HAP-1 (cell line): ENCODE data around the gene NIT2.
"Not testable (repeated sequence)": the region's sequence is repeated elsewhere in the genome, so short reads cannot be mapped to it uniquely, and the experiment has no call there.

Source experiments
- DNase-seq, 2 experiments: peaks; one replicate each; pipeline ENCODE4 v3.0.0-alpha.2; 2016 to 2020; ENCODE audit warnings: low spot score in 2 of 2
- H3K27me3 ChIP-seq: fragments of 250-450 bp; sonication (Bioruptor Pico); 2 replicates; pipeline ENCODE4 v1.5.1; 2020; ENCODE audit warnings: low read depth, mild to moderate bottlenecking, moderate library complexity
- H3K36me3 ChIP-seq: fragments of 250-450 bp; sonication (Bioruptor Pico); replicated peaks from 2 replicates; pipeline ENCODE4 v1.5.1; 2020; ENCODE audit warnings: mild to moderate bottlenecking
- H3K4me1 ChIP-seq: fragments of 250-450 bp; sonication (Bioruptor Pico); 2 replicates; pipeline ENCODE4 v1.5.1; 2020; ENCODE audit warnings: mild to moderate bottlenecking
- H3K4me3 ChIP-seq: fragments of 250-450 bp; sonication (Bioruptor Pico); 2 replicates; pipeline ENCODE4 v1.5.1; 2020; ENCODE audit warnings: mild to moderate bottlenecking, moderate library complexity
- H3K9me3 ChIP-seq: fragments of 250-450 bp; sonication (Bioruptor Pico); 2 replicates; pipeline ENCODE4 v1.5.1; 2020; ENCODE audit warnings: mild to moderate bottlenecking, moderate library complexity
- in situ Hi-C: fragments of 300-500 bp; cut with MboI; formaldehyde crosslinking; loops from 3 replicates; pipeline ENCODE4 v1.14.3; 2020; ENCODE audit warnings: low sequenced_read_pairs, inconsistent platforms, mixed read lengths

The NIT2 gene

DNA sequence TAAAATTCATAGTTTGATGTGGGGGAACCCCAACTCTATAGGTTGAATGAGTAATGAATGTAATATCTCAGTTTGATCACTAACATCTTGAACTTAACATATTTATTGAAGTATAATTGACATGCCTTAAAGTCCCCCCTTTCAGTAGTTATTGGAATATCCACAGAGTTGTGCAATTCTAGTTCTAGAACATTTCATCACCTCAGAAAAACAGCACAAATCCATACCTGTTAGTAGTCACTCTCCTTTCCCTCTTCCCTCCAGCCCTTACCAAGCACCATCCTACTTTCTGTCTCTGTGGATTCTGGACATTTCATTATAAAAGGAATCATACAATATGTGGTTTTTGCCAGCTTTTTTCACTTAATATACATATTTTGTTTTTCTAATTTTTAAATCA lies 8.7 kb upstream of the NIT2 start:
- no peak overlapping the region for H3K4me3 ChIP-seq
- peaks cover 12% of the 10 kb centered on the region for H3K36me3 ChIP-seq
- H3K4me1 ChIP-seq: no peaks in the 10 kb centered on the region
- H3K27me3 ChIP-seq: no peaks in the 10 kb centered on the region
- in situ Hi-C loops: no loop called here
- DNase-seq: no peak
- H3K9me3 ChIP-seq: no peaks in the 10 kb centered on the region

DNA sequence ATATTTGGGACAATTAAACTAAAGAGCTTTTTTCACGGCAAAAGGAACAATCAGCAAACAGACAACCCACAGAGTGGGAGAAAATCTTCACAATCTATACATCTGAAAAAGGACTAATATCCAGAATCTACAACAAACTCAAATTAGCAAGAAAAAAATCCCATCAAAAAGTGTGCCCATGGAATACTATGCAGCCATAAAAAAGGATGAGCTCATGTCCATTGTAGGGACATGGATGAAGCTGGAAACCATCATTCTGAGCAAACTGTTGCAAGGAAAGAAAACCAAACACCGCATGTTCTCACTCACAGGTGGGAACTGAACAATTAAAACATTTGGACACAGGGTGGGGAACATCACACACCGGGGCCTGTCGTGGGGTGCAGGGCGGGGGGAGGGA lies 7.2 kb upstream of the NIT2 start:
- not testable (repeated sequence) for H3K4me3 ChIP-seq, H3K27me3 ChIP-seq

DNA sequence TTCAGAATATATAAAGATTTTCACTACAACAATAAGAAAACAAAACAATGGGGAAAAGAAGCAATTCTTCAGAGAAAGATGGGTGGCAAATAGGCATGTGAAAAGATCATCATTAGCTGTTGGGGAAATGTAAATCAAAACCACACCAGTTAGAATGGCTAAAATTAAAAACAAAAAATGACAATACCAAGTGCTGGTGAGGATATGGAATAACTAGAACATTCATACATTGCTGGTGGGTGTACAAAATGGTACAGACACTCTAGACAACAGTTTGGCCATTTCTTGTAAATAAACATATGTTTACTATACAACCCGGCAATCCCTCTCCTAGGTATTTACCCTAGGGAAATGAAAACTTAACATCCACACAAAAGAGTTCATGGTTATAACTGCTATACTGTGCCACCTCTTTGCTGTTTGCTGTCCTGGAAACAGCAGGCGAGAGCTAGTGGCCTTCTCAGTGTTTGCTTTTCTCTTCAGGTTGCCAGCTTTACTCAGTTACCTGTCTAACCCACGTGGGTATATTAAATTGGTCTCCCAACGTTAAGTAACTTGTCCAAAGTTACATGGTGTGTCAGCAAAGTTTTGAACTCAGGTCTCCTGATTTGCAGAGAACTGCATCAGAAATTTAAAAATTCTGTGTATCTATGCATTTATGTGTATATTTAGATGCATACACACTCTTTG lies 4.6 kb upstream of the NIT2 start:
- H3K27me3 ChIP-seq: no peaks in the 10 kb centered on the region
- H3K36me3 ChIP-seq: no peaks in the 10 kb centered on the region; the same call in 1 of the 2 replicates
- DNase-seq: no peak
- H3K4me1 ChIP-seq: no peaks in the 10 kb centered on the region
- in situ Hi-C loops: no loop called here
- H3K9me3 ChIP-seq: no peaks in the 10 kb centered on the region
- H3K4me3 ChIP-seq: no peak overlapping the region

More for the DNA sequence above, 7.2 kb upstream of the NIT2 start:
- H3K4me1 ChIP-seq, H3K36me3 ChIP-seq, H3K9me3 ChIP-seq, in situ Hi-C loops, DNase-seq: not testable (repeated sequence)

DNA sequence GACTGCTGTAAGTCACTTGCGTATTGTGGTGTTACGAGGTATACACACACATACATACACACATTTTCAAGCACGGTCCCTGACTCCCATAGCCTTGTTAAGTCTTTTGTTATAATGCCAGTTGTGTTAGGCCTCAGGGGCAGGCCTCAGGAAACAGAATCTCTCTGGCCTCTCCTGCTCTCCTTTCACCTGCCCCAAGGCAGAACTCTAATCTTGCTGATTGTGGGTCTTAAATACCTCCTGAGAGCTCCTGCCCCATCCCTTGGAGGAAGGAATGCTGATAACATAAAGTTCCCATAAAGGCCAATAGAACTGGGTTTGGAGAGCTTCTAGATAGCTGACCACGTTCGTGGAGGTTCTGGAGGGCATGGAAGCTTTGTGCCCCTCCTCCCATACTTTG lies 3.9 kb upstream of the NIT2 start:
- H3K4me1 ChIP-seq: peaks cover 5% of the 10 kb centered on the region
- H3K36me3 ChIP-seq: no peaks in the 10 kb centered on the region; the same call in 1 of the 2 replicates
- in situ Hi-C loops: no loop called here
- H3K27me3 ChIP-seq: no peaks in the 10 kb centered on the region
- no peak for DNase-seq
- no peak overlapping the region for H3K4me3 ChIP-seq
- no peaks in the 10 kb centered on the region for H3K9me3 ChIP-seq

DNA sequence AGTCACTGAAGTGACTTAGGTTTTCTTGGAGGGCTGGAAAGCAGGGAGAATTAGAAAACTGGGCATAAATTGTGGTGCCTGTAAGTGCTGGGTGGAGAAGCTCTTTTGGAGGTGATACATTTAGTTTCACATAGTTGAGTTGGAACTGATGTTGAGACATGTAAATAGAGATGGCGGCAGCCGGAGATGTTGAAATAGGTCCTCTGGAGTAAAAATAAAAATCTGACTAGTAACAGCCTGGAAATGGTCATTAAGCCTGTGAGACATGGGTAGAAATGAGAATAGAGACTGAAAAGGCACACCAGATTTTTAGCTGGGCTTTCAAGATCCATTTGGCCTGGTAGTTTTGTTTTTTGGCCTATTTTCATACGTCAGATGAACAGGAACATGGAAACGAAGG lies 2.9 kb upstream of the NIT2 start:
- no peaks in the 10 kb centered on the region; the same call in 1 of the 2 replicates for H3K36me3 ChIP-seq
- H3K27me3 ChIP-seq: no peaks in the 10 kb centered on the region
- no peak overlapping the region for H3K4me3 ChIP-seq
- no peak for DNase-seq
- H3K9me3 ChIP-seq: no peaks in the 10 kb centered on the region
- H3K4me1 ChIP-seq: peaks cover 10% of the 10 kb centered on the region
- in situ Hi-C loops: no loop called here

DNA sequence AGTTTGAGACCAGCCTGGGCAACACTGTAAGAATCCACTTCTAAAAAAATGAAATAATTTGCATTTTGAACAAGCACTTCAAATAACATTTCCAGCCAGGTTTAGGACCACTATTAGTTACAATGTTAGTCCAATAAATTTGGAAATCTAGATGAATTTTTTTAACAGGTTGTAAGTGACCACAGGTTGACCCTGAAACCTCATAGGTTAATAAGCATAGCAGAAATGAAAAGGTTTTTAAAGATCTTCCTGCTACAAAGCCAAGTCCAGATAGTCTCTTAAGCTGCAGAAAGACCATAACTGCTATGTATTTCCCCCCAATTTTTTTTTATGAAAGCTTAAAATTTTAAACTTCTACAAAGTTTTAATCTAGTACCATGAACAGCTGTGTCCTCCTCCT lies 1.5 kb upstream of the NIT2 start:
- no peaks in the 10 kb centered on the region for H3K9me3 ChIP-seq
- H3K27me3 ChIP-seq: no peaks in the 10 kb centered on the region
- H3K36me3 ChIP-seq: no peaks in the 10 kb centered on the region
- peaks cover 10% of the 10 kb centered on the region for H3K4me1 ChIP-seq
- in situ Hi-C loops: no loop called here
- no peak for DNase-seq
- no peak overlapping the region for H3K4me3 ChIP-seq

DNA sequence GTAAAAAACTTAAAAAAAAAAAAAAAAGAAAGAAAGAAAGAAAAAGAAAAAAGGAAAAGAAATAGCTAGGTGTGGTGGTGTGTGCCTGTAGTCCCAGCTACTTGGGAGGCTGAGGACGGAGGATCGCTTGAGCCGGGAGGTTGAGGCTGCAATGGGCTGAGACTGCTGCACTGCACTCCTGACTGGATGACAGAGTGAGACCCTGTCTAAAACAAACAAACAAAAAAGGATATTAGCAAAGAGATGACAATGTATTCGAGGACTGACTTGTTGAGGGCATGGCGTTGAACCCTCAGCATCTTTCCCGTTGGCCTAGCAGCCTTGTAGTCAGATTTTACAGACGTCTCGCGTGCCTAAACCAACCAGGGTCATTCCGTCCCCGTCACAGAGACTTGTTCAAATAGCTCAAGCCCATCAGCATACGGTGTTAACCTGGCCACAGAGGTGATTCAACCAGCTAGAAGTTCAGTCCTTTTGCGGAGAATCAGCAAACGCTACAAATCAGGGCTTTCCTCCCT lies 528 bp upstream of the NIT2 start:
- in situ Hi-C loops: no loop called here
- Histone ChIP-seq H3K4me1 (peaks cover 10% of the 10 kb centered on the region), H3K4me3 (peak overlapping the region; percentile 49), H3K27me3 (no peaks in the 10 kb centered on the region), H3K9me3 (no peaks in the 10 kb centered on the region), H3K36me3 (no peaks in the 10 kb centered on the region)
- DNase-seq: no peak

DNA sequence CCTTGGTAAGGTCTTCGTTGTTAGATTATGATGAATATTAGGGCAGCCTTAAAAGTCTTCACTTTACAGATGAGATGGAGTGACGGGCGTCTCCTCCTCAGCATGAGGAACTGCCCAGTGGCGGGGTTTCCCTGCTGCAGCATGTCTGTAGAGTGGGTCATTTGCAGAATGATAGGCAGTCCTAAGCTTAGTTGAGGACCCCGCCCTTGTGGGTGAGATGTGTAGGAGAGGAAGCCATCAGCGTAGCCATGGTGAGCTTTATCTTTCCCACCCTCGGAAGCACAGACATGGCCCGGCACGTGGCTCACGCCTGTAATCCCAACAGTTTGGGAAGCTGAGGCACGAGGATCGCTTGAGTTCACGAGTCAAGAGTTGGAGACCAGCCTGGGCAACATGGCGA lies 877 bp downstream of the NIT2 start:
- Histone ChIP-seq H3K4me1 (peaks cover 10% of the 10 kb centered on the region), H3K9me3 (no peaks in the 10 kb centered on the region), H3K27me3 (no peaks in the 10 kb centered on the region), H3K36me3 (peaks cover 13% of the 10 kb centered on the region), H3K4me3 (peak overlapping the region; percentile 49)
- in situ Hi-C loops: no loop called here
- peak; percentile 20 to 63 for DNase-seq

DNA sequence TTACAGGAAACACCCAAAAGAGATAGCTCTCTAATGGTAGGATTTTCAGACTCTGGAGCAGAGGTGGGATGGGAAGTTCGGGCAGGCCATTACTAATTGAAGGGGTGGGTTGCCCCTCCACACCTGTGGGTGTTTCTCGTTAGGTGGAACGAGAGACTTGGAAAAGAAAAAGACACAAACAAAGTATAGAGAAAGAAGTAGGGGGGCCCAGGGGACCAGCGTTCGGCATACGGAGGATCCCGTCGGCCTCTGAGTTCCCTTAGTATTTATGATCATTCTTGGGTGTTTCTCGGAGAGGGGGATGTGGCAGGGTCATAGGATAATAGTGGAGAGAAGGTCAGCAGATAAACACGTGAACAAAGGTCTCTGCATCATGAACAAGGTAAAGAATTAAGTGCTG lies 1.7 kb downstream of the NIT2 start:
- DNase-seq, H3K4me3 ChIP-seq, in situ Hi-C loops, H3K27me3 ChIP-seq, H3K9me3 ChIP-seq: not testable (repeated sequence)
- Histone ChIP-seq H3K36me3 (peaks cover 19% of the 10 kb centered on the region), H3K4me1 (peaks cover 10% of the 10 kb centered on the region)

DNA sequence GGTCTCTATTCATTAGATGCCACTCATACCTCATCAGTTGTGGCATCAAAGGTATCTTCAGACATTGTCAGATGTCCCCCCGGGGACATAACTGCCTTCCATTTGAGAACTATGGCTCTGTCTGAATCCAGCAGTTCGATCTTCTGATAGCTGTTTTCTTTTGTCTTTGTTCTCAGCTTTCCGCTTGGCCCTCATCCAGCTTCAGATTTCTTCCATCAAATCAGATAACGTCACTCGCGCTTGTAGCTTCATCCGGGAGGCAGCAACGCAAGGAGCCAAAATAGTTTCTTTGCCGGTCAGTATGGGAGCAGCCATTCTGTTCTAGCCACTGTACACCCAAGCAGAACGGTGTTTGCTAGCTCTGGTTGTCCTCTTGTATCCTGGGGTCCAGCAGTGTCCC lies 4.4 kb downstream of the NIT2 start:
- in situ Hi-C loops: no loop called here
- Histone ChIP-seq H3K9me3 (no peaks in the 10 kb centered on the region), H3K36me3 (peaks cover 43% of the 10 kb centered on the region), H3K4me3 (no peak overlapping the region), H3K27me3 (no peaks in the 10 kb centered on the region), H3K4me1 (peaks cover 10% of the 10 kb centered on the region)
- DNase-seq: no peak

DNA sequence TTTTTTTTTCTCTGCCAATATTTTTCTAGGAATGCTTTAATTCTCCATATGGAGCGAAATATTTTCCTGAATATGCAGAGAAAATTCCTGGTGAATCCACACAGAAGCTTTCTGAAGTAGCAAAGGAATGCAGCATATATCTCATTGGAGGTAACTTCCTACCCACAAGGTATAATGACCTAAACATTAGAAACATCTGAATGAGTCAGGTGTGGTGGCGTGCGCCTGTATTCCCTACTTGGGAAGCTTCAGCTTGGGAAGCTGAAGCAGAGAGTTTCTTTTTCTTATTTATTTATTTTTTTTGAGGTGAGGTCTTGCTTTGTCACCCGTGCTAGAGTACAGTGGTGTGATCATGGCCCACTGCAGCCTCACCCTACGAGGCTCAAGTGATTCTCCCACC lies 5.2 kb downstream of the NIT2 start:
- in situ Hi-C loops: no loop called here
- peaks cover 48% of the 10 kb centered on the region for H3K36me3 ChIP-seq

DNA sequence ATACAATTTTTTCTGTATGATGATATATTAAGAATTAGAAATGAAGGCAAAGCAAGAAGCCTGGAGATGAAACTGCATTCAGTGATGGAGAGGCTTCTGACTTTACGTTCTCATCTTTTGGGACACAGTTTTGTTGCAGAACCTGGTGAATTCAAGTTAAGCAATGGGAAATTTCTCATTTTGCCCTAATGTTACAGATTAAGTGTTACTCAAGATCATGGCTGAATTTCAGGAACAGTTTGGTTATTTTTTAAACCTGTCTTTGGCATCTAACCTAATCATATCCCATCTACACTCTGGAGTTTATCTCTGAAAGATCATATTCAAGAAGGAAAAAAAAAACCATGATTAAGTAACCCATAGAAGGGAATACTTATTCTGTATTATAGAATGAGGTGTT lies 6.0 kb downstream of the NIT2 start:
- no peak for DNase-seq
- Histone ChIP-seq H3K9me3 (no peaks in the 10 kb centered on the region), H3K36me3 (peaks cover 54% of the 10 kb centered on the region), H3K27me3 (no peaks in the 10 kb centered on the region), H3K4me3 (no peak overlapping the region), H3K4me1 (peaks cover 6% of the 10 kb centered on the region)
- in situ Hi-C loops: no loop called here

More for the DNA sequence above, 5.2 kb downstream of the NIT2 start:
- Histone ChIP-seq H3K4me3 (no peak overlapping the region), H3K9me3 (no peaks in the 10 kb centered on the region), H3K27me3 (no peaks in the 10 kb centered on the region), H3K4me1 (peaks cover 10% of the 10 kb centered on the region)
- DNase-seq: no peak

DNA sequence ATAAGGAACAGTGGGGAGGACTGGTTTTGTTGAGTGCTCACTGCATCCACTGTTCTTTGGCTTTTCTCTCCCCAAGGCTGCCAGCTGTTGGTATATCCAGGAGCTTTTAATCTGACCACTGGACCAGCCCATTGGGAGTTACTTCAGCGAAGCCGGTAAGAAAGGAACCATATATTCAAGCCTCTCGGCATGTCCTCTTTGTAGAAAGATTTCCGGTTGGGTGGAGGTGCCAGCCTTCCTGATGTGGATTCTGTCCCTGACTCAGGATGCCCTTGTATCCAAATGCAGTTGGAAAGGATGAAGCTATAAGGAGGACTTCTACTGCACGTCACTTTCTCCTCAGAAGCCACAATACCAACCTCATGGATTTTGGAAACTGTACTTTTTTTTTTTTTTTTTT lies 14.2 kb downstream of the NIT2 start:
- no peaks in the 10 kb centered on the region for H3K4me1 ChIP-seq
- DNase-seq: no peak
- H3K27me3 ChIP-seq: no peaks in the 10 kb centered on the region
- peaks cover 80% of the 10 kb centered on the region for H3K36me3 ChIP-seq
- in situ Hi-C loops: no loop called here
- H3K4me3 ChIP-seq: no peak overlapping the region
- H3K9me3 ChIP-seq: no peaks in the 10 kb centered on the region

DNA sequence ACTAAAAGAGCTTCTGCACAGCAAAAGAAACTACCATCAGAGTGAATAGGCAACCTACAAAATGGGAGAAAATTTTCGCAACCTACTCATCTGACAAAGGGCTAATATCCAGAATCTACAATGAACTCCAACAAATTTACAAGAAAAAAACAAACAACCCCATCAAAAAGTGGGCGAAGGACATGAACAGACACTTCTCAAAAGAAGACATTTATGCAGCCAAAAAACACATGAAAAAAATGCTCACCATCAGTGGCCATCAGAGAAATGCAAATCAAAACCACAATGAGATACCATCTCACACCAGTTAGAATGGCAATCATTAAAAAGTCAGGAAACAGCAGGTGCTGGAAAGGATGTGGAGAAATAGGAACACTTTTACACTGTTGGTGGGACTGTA lies 17.2 kb downstream of the NIT2 start:
- H3K4me3 ChIP-seq, in situ Hi-C loops: not testable (repeated sequence)
- peaks cover 63% of the 10 kb centered on the region for H3K36me3 ChIP-seq

More for the DNA sequence above, 17.2 kb downstream of the NIT2 start:
- DNase-seq, H3K4me1 ChIP-seq, H3K9me3 ChIP-seq, H3K27me3 ChIP-seq: not testable (repeated sequence)
